HCT116 (cell line): Measurements from ENCODE around the gene PSRC1. TPM values are rescaled to one million over a fixed set of nuclear protein-coding genes. Genes with fewer than 3 reads are reported as not detected.

ENCODE experiments used
- ATAC-seq: fragments of 200-7000 bp; cut with Tn5 transposase; 2 replicates; pipeline ENCODE4 v1.9.1; 2020; ENCODE audit warnings: mild to moderate bottlenecking, moderate library complexity
- BruUV-seq: library from RNA; stranded (reverse); fragments of 400-500 nt; replicated peaks from 2 replicates; lab custom pipeline; 2021; lab: Mats Ljungman, UMichigan
- CTCF ChIA-PET: fragments of 300-600 bp; sonication (Branson Sonifier 250); formaldehyde crosslinking; loops from one replicate; lab custom pipeline; 2021; ENCODE audit warnings: antibody characterized with exemption; lab: Charles Lee
- POLR2A ChIA-PET: fragments of 300-600, 350-600 bp; sonication (Branson Sonifier 250); formaldehyde crosslinking; loops from one replicate; lab custom pipeline; 2021; ENCODE audit warnings: antibody characterized with exemption; lab: Charles Lee
- RAD21 ChIA-PET, 2 experiments: fragments of 300-600 bp; sonication (Branson Sonifier 250); formaldehyde crosslinking; loops; one replicate each; lab custom pipeline; 2023; ENCODE audit warnings: low total read pairs in 2 of 2; ENCODE audit not compliant: uncharacterized antibody in 2 of 2, unreplicated experiment in 2 of 2, low non-redundant PET in 1 of 2; lab: Charles Lee
- DNase-seq: peaks from one replicate; pipeline ENCODE4 v3.0.0-alpha.2; 2010; ENCODE audit warnings: low read depth, low spot score
- H2AFZ ChIP-seq: fragments of 200-600 bp; shearing (Covaris generic), sonication (generic); 2 replicates; pipeline ENCODE4 v1.6.1; 2017; ENCODE audit warnings: low read depth, mixed run types, mixed read lengths, antibody characterized with exemption, low read length; ENCODE audit not compliant: poor library complexity, severe bottlenecking
- H3K27ac ChIP-seq: 2 replicates; pipeline ENCODE4 v1.5.1; 2012; ENCODE audit warnings: low read depth, low read length
- H3K27me3 ChIP-seq: fragments of 200-600 bp; sonication (generic); 2 replicates; pipeline ENCODE4 v1.6.1; 2016; ENCODE audit warnings: mixed run types, low read length, mixed read lengths; ENCODE audit not compliant: insufficient read depth
- H3K36me3 ChIP-seq, 2 experiments: fragments of 200-500 bp in 1 of 2; fragments of 200-600 bp in 1 of 2; sonication (Bioruptor generic) in 1 of 2; sonication (generic) in 1 of 2; 2 replicates each; pipeline versions ENCODE4 v1.5.1 to v1.6.1; 2014 to 2016; ENCODE audit warnings: low read length in 2 of 2, inconsistent platforms in 1 of 2, mixed read lengths in 1 of 2, mixed run types in 1 of 2; ENCODE audit not compliant: insufficient read depth in 2 of 2, control insufficient read depth in 1 of 2
- H3K4me1 ChIP-seq, 2 experiments: fragments of 200-600 bp in 1 of 2; sonication (generic) in 1 of 2; 2 replicates each; pipeline versions ENCODE4 v1.5.1 to v1.6.1; 2012 to 2017; ENCODE audit warnings: low read length in 2 of 2, inconsistent platforms in 1 of 2, mild to moderate bottlenecking in 1 of 2, mixed read lengths in 1 of 2, mixed run types in 1 of 2, moderate library complexity in 1 of 2; ENCODE audit not compliant: insufficient read depth in 2 of 2, control insufficient read depth in 1 of 2
- H3K4me2 ChIP-seq: fragments of 200-600 bp; sonication (generic); 2 replicates; pipeline ENCODE4 v1.6.1; 2017; ENCODE audit warnings: mixed run types, low read length, mixed read lengths
- H3K4me3 ChIP-seq, 2 experiments: fragments of 200-600 bp in 1 of 2; sonication (generic) in 1 of 2; replicated peaks in 1 of 2; 2 replicates each; pipeline ENCODE4 v1.5.1; 2011 to 2016; ENCODE audit warnings: low read length in 2 of 2, control low read depth in 1 of 2, low read depth in 1 of 2, mild to moderate bottlenecking in 1 of 2, mixed read lengths in 1 of 2, mixed run types in 1 of 2
- H3K79me2 ChIP-seq: fragments of 200-600 bp; sonication (generic); 2 replicates; pipeline ENCODE4 v1.6.1; 2017; ENCODE audit warnings: mild to moderate bottlenecking, mixed run types, low read length, moderate library complexity, mixed read lengths; ENCODE audit not compliant: insufficient read depth
- H3K9ac ChIP-seq: fragments of 200-600 bp; sonication (generic); 2 replicates; pipeline ENCODE4 v1.6.1; 2016; ENCODE audit warnings: low read length, mixed read lengths
- H3K9me2 ChIP-seq: fragments of 200-600 bp; sonication (generic), shearing (Covaris generic); 2 replicates; pipeline ENCODE4 v1.6.1; 2017; ENCODE audit warnings: mixed run types, mild to moderate bottlenecking, moderate library complexity; ENCODE audit not compliant: insufficient read depth
- H3K9me3 ChIP-seq, 2 experiments: fragments of 200-500 bp in 1 of 2; fragments of 200-600 bp in 1 of 2; sonication (Bioruptor generic) in 1 of 2; sonication (generic) in 1 of 2; 2 replicates each; pipeline ENCODE4 v1.6.1; 2014 to 2017; ENCODE audit warnings: low read length in 2 of 2, mixed read lengths in 2 of 2, inconsistent platforms in 1 of 2, low read depth in 1 of 2, mild to moderate bottlenecking in 1 of 2, mixed run types in 1 of 2, moderate library complexity in 1 of 2; ENCODE audit not compliant: control insufficient read depth in 1 of 2, insufficient read depth in 1 of 2
- H4K20me1 ChIP-seq: fragments of 200-600 bp; sonication (generic), shearing (Covaris generic); 2 replicates; pipeline ENCODE4 v1.6.1; 2017; ENCODE audit warnings: mixed run types, mild to moderate bottlenecking, moderate library complexity; ENCODE audit not compliant: insufficient read depth
- CEBPB ChIP-seq: IDR thresholded peaks from 2 replicates; pipeline ENCODE4 v1.6.1; 2012; ENCODE audit warnings: low read depth
- CTCF ChIP-seq, 3 experiments: fragments of 200-600 bp in 1 of 3; sonication (generic) in 1 of 3; IDR thresholded peaks in 2 of 3; conservative IDR thresholded peaks in 1 of 3; 2 replicates each; pipeline ENCODE4 v1.5.1; 2012 to 2017; ENCODE audit warnings: low read depth in 2 of 3, low read length in 2 of 3, antibody characterized with exemption in 1 of 3, borderline replicate concordance in 1 of 3, control low read depth in 1 of 3, mild to moderate bottlenecking in 1 of 3, mixed read lengths in 1 of 3, mixed run types in 1 of 3, moderate library complexity in 1 of 3; ENCODE audit not compliant: insufficient read depth in 1 of 3
- ELF1 ChIP-seq: IDR thresholded peaks from 2 replicates; pipeline ENCODE4 v1.6.1; 2012; ENCODE audit warnings: low read depth, borderline replicate concordance
- EZH2 ChIP-seq: fragments of 200-600 bp; sonication (generic); IDR thresholded peaks from 2 replicates; pipeline ENCODE4 v1.6.1; 2017; ENCODE audit warnings: antibody characterized with exemption, mixed run types
- FOSL1 ChIP-seq: IDR thresholded peaks from 2 replicates; pipeline ENCODE4 v1.6.1; 2012; ENCODE audit warnings: low read depth
- JUND ChIP-seq: IDR thresholded peaks from 2 replicates; pipeline ENCODE4 v1.6.1; 2012
- MAX ChIP-seq: IDR thresholded peaks from 2 replicates; pipeline ENCODE4 v1.6.1; 2012
- POLR2AphosphoS5 ChIP-seq: IDR thresholded peaks from 2 replicates; pipeline ENCODE4 v1.6.1; 2011; ENCODE audit warnings: mild to moderate bottlenecking, low read depth, low read length, moderate library complexity
- RAD21 ChIP-seq: IDR thresholded peaks from 2 replicates; pipeline ENCODE4 v1.6.1; 2012; ENCODE audit warnings: low read depth, mild to moderate bottlenecking
- REST ChIP-seq: IDR thresholded peaks from 2 replicates; pipeline ENCODE4 v1.6.1; 2012; ENCODE audit warnings: low read depth
- SIN3A ChIP-seq: IDR thresholded peaks from 2 replicates; pipeline ENCODE4 v1.6.1; 2012; ENCODE audit warnings: low read depth
- SP1 ChIP-seq: IDR thresholded peaks from 2 replicates; pipeline ENCODE4 v1.6.1; 2012; ENCODE audit warnings: low read depth
- SRF ChIP-seq: IDR thresholded peaks from 2 replicates; pipeline ENCODE4 v1.6.1; 2012; ENCODE audit warnings: low read depth
- TCF7L2 ChIP-seq: IDR thresholded peaks from 2 replicates; pipeline ENCODE4 v1.7.0; 2011; ENCODE audit warnings: borderline replicate concordance, inconsistent platforms; ENCODE audit not compliant: insufficient read depth, insufficient read length; ENCODE audit errors: extremely low read depth
- ZFX ChIP-seq: fragments of 450-650 bp; IDR thresholded peaks from 2 replicates; pipeline ENCODE4 v1.6.1; 2017
- ZNF274 ChIP-seq: fragments of 200-500 bp; sonication (Bioruptor generic); IDR thresholded peaks from 2 replicates; pipeline ENCODE4 v1.6.1; 2014; ENCODE audit warnings: mild to moderate bottlenecking, low read depth, low read length, inconsistent platforms
- intact Hi-C: fragments of 100-400 bp; cut with micrococcal nuclease; formaldehyde crosslinking; loops from 2 replicates; pipeline ENCODE4 v1.10.0; 2022
- total RNA-seq: library from RNA; stranded (reverse); gene quantifications from one replicate; pipeline ENCODE4 v1.2.1, GENCODE V29; 2021; ENCODE audit not compliant: unreplicated experiment

Gene PSRC1
- total RNA-seq, 1 experiment from 2014 or later: 44.8 TPM

- intact Hi-C loops: no loop called here
- H3K27me3 ChIP-seq: peaks cover 4% of the 10 kb centered on the region; the same call in 1 of the 2 replicates
- no peak for ATAC-seq
- H3K27ac ChIP-seq: no peak overlapping the region
- no peak overlapping the region for H3K4me3 ChIP-seq
- H3K4me1 ChIP-seq: peaks cover 0 to 5% of the 10 kb centered on the region in 2 experiments; a peak in 1 of 4 replicates
- ChIA-PET CTCF (interaction anchor here (1.0 kb wide), 1 partner anchor 15 kb away, joined by 3 read pairs; the partner anchor contains the start of gene MYBPHL), RAD21 (no interaction called here), POLR2A (no interaction called here)
- H3K9me2 ChIP-seq: no peaks in the 10 kb centered on the region
- no peak overlapping the region for H2AFZ ChIP-seq
- no peak overlapping the region for H3K4me2 ChIP-seq
- H3K9ac ChIP-seq: no peak overlapping the region
- TF ChIP-seq SP1 (no peak), RAD21 (no peak), FOSL1 (no peak), SRF (no peak), CTCF (IDR thresholded peaks at IDR 0.05 in 2 of 3, conservative IDR thresholded peaks at IDR 0.05 in 1 of 3; ENCODE audit: borderline replicate concordance in 1 of 3, insufficient read depth in 1 of 3, low read depth in 2 of 3, low read length in 2 of 3) (no peak), ELF1 (no peak), MAX (no peak), EZH2 (no peak), CEBPB (no peak)
- H3K79me2 ChIP-seq: no peaks in the 10 kb centered on the region
- H3K9me3 ChIP-seq: no peaks in the 10 kb centered on the region
- no peaks in the 10 kb centered on the region for H3K36me3 ChIP-seq
- no peak for DNase-seq
- no TSS peak for BruUV-seq
- H4K20me1 ChIP-seq: no peaks in the 10 kb centered on the region
Measured at GRCh38 chr1:109292364-109292763, 9.4 kb upstream of the PSRC1 start.

GRCh38 chr1:109290998-109291397 lies 8.1 kb upstream of the PSRC1 start:
- Histone ChIP-seq H3K27me3 (peaks cover 4% of the 10 kb centered on the region; the same call in 1 of the 2 replicates), H3K9me2 (no peaks in the 10 kb centered on the region), H4K20me1 (no peaks in the 10 kb centered on the region), H3K4me1 (peaks cover 0 to 5% of the 10 kb centered on the region in 2 experiments; a peak in 1 of 4 replicates), H2AFZ (no peak overlapping the region), H3K79me2 (no peaks in the 10 kb centered on the region), H3K9me3 (no peaks in the 10 kb centered on the region), H3K36me3 (no peaks in the 10 kb centered on the region), H3K4me2 (no peak overlapping the region), H3K4me3 (no peak overlapping the region), H3K9ac (no peak overlapping the region), H3K27ac (no peak overlapping the region)
- RAD21 ChIA-PET: no interaction called here
- CTCF ChIA-PET: no interaction called here
- no peak for ATAC-seq
- no peak for DNase-seq
- no TSS peak for BruUV-seq
- intact Hi-C loops: no loop called here
- POLR2A ChIA-PET: no interaction called here
- TF ChIP-seq TCF7L2: no peak
- TF ChIP-seq ZFX: no peak
- TF ChIP-seq CEBPB: no peak
- TF ChIP-seq FOSL1: no peak
- TF ChIP-seq JUND: no peak
- TF ChIP-seq ZNF274: no peak
- no peak for TF ChIP-seq POLR2AphosphoS5
- TF ChIP-seq REST: no peak
- TF ChIP-seq SRF: no peak
- TF ChIP-seq ELF1: no peak
- TF ChIP-seq SIN3A: no peak
